B cell (primary cell): ENCODE results near the gene ZNF614.

Experiments used
- CTCF ChIP-seq: fragments of 200-600 bp; IDR thresholded peaks from one replicate; pipeline ENCODE4 v1.8.0; 2022; ENCODE audit warnings: antibody characterized with exemption, mild to moderate bottlenecking
- EZH2 ChIP-seq: IDR thresholded peaks from 2 replicates; pipeline ENCODE4 v1.6.1; 2012; ENCODE audit warnings: borderline replicate concordance, low read depth, mild to moderate bottlenecking, moderate library complexity, low read length; ENCODE audit not compliant: insufficient read depth, poor library complexity, severe bottlenecking

GRCh38 chr19:52070496-52070895 is 42.3 kb upstream of the ZNF614 start:
- TF ChIP-seq EZH2, result no peak
- TF ChIP-seq CTCF, result no peak
